ENCODE measurements around the gene JAK1.

GRCh38 chr1:64798872-64799271 is 167.5 kb downstream of the JAK1 start:
- TF ChIP-seq POLR2A (IDR thresholded peaks at IDR 0.05) (no peak), CTCF (IDR thresholded peaks at IDR 0.05) (no peak)
